Nephron (organoid): ENCODE results near the gene GPC5.

Experiments
- H3K27ac Mint-ChIP-seq, 3 experiments: 2 replicates each; pipeline ENCODE4 v1.8.0; 2020; ENCODE audit warnings: mixed read lengths in 3 of 3, mild to moderate bottlenecking in 2 of 3, moderate library complexity in 1 of 3
- H3K27me3 Mint-ChIP-seq: 2 replicates; pipeline ENCODE4 v1.8.0; 2021; ENCODE audit warnings: low read depth, mild to moderate bottlenecking, moderate library complexity, mixed read lengths
- H3K36me3 Mint-ChIP-seq: 2 replicates; pipeline ENCODE4 v1.8.0; 2020; ENCODE audit warnings: low read depth, mixed read lengths
- H3K4me1 Mint-ChIP-seq: 2 replicates; pipeline ENCODE4 v1.8.0; 2020; ENCODE audit warnings: mixed read lengths
- H3K4me3 Mint-ChIP-seq, 3 experiments: 2 replicates each; pipeline ENCODE4 v1.8.0; 2020; ENCODE audit warnings: mild to moderate bottlenecking in 3 of 3, mixed read lengths in 3 of 3, moderate library complexity in 2 of 3
- H3K9me3 Mint-ChIP-seq: 2 replicates; pipeline ENCODE4 v1.8.0; 2020; ENCODE audit warnings: mixed read lengths
- CTCF ChIP-seq, 3 experiments: fragments of 200-600 bp; sonication (generic); IDR thresholded peaks; one replicate each; pipeline ENCODE4 v1.5.0; 2021; ENCODE audit warnings: antibody characterized with exemption in 3 of 3; ENCODE audit not compliant: unreplicated experiment in 3 of 3

The GPC5 gene

DNA sequence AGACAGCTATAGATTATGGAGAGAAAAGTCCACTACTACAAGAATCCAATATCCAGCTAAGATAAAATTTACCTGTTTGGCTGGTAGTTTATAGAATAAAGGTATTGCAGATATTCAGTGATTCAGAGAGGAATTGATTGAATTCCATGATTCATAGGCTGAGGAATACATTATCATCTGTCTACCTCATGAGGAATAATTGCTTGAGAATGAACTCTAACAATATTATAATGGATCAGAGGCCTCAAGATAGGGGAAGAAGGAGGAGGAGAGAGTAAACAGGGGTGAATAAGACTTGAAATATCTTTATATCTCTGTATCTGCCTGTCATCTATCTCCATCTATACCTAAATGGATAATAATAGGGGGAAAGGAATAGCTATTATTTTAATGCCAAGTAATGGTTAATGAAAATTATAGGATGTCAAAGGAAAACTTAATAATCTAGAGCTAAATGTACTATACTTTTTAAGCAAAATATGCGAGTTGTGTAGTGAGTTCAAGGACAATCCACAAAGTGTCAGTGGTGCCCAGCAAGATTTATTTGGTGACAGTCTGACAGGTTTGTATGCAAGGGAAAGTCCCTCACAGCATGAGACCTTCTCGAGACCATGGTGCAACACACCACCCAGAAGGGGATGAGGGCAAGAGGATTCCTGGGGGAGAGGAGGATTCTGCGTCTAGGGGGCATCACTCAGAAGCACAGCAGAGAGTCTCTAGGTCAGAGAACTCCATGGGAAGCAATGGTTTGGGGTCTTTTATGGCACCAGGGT is 224.5 kb downstream of the GPC5 start:
- H3K27me3 Mint-ChIP-seq, result no peaks in the 10 kb centered on the region

DNA sequence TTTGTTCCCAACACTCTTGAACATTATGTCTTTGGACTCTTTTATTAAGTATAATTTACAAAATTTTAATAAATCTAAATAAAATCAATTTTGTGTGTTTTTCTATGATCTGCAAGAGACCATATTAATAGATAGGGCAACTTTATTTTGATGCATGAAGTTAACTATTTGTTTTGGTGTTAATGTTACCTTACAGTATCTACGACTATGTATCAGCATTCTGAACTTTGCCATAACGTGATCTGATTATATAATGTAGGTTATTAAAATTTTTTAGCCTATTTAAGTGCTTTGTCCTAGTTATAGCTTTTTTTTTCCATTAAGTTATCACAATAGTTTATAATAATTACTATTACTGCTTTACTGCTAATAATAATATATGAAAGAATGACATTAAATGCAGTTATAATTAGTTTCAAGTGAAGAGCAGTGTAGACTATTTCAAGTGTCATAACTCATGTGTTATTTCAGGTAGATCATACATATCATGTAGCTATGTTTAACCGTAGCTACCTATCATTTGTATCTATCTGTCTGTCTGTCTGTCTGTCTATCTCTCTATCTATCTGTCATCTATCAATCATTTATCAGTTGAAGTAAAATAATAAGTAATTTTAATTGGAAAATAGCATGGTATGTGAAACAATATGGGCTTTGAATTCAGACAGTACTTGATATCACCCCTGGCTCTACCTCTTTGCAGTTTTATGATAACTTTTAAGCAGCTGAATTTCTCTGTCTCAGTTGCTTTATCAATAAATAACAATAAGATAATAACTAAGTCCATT is 229.7 kb downstream of the GPC5 start:
- TF ChIP-seq CTCF (IDR thresholded peaks at IDR 0.05; ENCODE audit: unreplicated experiment in 3 of 3), result no peak
- Mint-ChIP-seq H3K27ac (no peak overlapping the region), H3K4me1 (no peaks in the 10 kb centered on the region), H3K9me3 (no peaks in the 10 kb centered on the region), H3K27me3 (no peaks in the 10 kb centered on the region), H3K4me3 (no peak overlapping the region), H3K36me3 (no peaks in the 10 kb centered on the region)

More for the DNA sequence above, 224.5 kb downstream of the GPC5 start:
- no peak overlapping the region for H3K27ac Mint-ChIP-seq
- no peaks in the 10 kb centered on the region for H3K9me3 Mint-ChIP-seq
- no peak for TF ChIP-seq CTCF (IDR thresholded peaks at IDR 0.05; ENCODE audit: unreplicated experiment in 3 of 3)
- H3K4me3 Mint-ChIP-seq, result no peak overlapping the region
- no peaks in the 10 kb centered on the region for H3K4me1 Mint-ChIP-seq
- no peaks in the 10 kb centered on the region for H3K36me3 Mint-ChIP-seq

DNA sequence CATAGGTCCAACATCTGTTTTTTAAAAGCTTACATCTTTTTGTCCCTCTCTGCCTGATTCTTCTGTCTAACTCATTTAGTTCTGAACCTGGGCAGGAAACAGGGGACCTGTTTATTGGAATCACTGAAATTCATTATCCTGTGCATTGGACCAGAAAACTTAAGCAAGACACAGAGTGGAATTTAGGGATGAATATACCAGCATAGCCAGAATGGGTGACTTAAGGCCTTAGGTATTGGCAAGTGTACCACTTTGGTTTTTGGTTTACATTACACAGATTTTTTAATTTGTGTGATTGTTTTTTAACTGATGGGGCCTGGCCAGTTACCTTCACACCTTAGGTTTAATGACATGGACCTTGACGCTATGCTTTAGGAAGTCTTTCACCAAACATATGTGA is 232.5 kb downstream of the GPC5 start:
- H3K9me3 Mint-ChIP-seq, result no peaks in the 10 kb centered on the region
- no peak overlapping the region for H3K4me3 Mint-ChIP-seq
- H3K27ac Mint-ChIP-seq, result no peak overlapping the region
- H3K4me1 Mint-ChIP-seq, result no peaks in the 10 kb centered on the region
- no peak for TF ChIP-seq CTCF (IDR thresholded peaks at IDR 0.05; ENCODE audit: unreplicated experiment in 3 of 3)
- H3K27me3 Mint-ChIP-seq, result no peaks in the 10 kb centered on the region
- H3K36me3 Mint-ChIP-seq, result no peaks in the 10 kb centered on the region

- no peak overlapping the region for H3K4me3 Mint-ChIP-seq
- no peaks in the 10 kb centered on the region for H3K9me3 Mint-ChIP-seq
- H3K27me3 Mint-ChIP-seq, result no peaks in the 10 kb centered on the region
- no peak overlapping the region for H3K27ac Mint-ChIP-seq
- no peaks in the 10 kb centered on the region for H3K36me3 Mint-ChIP-seq
- TF ChIP-seq CTCF (IDR thresholded peaks at IDR 0.05; ENCODE audit: unreplicated experiment in 3 of 3), result no peak
- no peaks in the 10 kb centered on the region for H3K4me1 Mint-ChIP-seq
Observed at GRCh38 chr13:91632086-91632485, 233.7 kb downstream of the GPC5 start.

DNA sequence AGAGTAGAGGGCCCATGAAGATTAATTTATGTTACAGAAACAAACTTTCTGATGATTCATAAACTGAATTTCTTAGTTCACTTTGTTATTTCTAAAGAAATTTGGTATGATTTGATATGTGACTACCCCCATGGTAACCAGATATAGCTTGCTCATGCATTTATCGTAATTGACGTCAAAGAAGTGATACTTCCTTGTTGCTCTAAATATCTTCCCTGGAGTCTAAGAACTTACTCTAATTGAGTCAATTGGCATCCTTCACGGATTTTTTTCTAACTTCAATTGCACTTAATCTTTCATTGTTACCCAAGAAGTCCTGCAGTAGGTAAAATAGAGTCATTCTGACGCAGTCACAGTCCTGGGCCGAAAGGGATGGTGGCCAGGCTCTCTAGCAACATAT is 240.9 kb downstream of the GPC5 start:
- Mint-ChIP-seq H3K4me3 (no peak overlapping the region), H3K9me3 (no peaks in the 10 kb centered on the region), H3K4me1 (no peaks in the 10 kb centered on the region), H3K27me3 (no peaks in the 10 kb centered on the region), H3K27ac (no peak overlapping the region), H3K36me3 (no peaks in the 10 kb centered on the region)
- no peak for TF ChIP-seq CTCF (IDR thresholded peaks at IDR 0.05; ENCODE audit: unreplicated experiment in 3 of 3)
